Right atrium auricular region (tissue), 2 donors: ENCODE data around the gene PLEKHH2. TPM values are rescaled to one million over a fixed set of nuclear protein-coding genes. Genes with fewer than 3 reads are reported as not detected.

Source experiments
- DNase-seq: peaks from one replicate; pipeline ENCODE4 v3.0.0-alpha.2; 2019; ENCODE audit warnings: low spot score
- H3K27ac ChIP-seq, 2 donors: fragments of 200-600 bp; sonication (generic); 1 replicate in 1 of 2; 2 replicates in 1 of 2; pipeline ENCODE4 v1.5.1; 2016 to 2019
- H3K27me3 ChIP-seq, 2 donors: fragments of 200-600 bp; sonication (generic); one replicate each; pipeline versions ENCODE4 v1.5.1 to v1.6.0; 2017 to 2019
- H3K36me3 ChIP-seq: fragments of 200-600 bp; sonication (generic); one replicate; pipeline ENCODE4 v1.5.1; 2016
- H3K4me1 ChIP-seq, 2 donors: fragments of 200-600 bp; sonication (generic); one replicate each; pipeline versions ENCODE4 v1.5.1 to v1.6.0; 2017 to 2019
- H3K4me3 ChIP-seq, 2 donors: fragments of 200-600 bp; sonication (generic); 1 replicate in 1 of 2; 2 replicates in 1 of 2; pipeline ENCODE4 v1.5.1; 2017 to 2019; ENCODE audit warnings: mild to moderate bottlenecking in 1 of 2, moderate library complexity in 1 of 2
- H3K9me3 ChIP-seq, 2 donors: fragments of 200-600 bp; sonication (generic); one replicate each; pipeline ENCODE4 v1.5.1; 2019
- CTCF ChIP-seq, 2 donors: fragments of 200-600 bp; sonication (generic); IDR thresholded peaks; one replicate each; pipeline ENCODE4 v1.5.1; 2019; ENCODE audit warnings: antibody characterized with exemption in 2 of 2
- total RNA-seq, 2 donors: library from RNA; depleted of rRNA; stranded (reverse); fragments of >200 nt; gene quantifications; one replicate each; pipeline ENCODE4 v1.1.0, GENCODE V29; 2016

Gene PLEKHH2
- total RNA-seq, 2 donors from 2014 or later, result 4.7 to 4.8 TPM

GRCh38 chr2:43727634-43728014 is 90.6 kb downstream of the PLEKHH2 start:
- no peak overlapping the region for H3K27ac ChIP-seq
- no peak overlapping the region for H3K4me3 ChIP-seq
- no peak for DNase-seq
- H3K36me3 ChIP-seq, result no peaks in the 10 kb centered on the region
- TF ChIP-seq CTCF (IDR thresholded peaks at IDR 0.05), result no peak
- peaks cover 0 to 16% of the 10 kb centered on the region in 2 donors for H3K4me1 ChIP-seq
- no peaks in the 10 kb centered on the region for H3K27me3 ChIP-seq
- H3K9me3 ChIP-seq, result no peaks in the 10 kb centered on the region

- Histone ChIP-seq H3K27ac (no peak overlapping the region), H3K36me3 (no peaks in the 10 kb centered on the region), H3K4me3 (no peak overlapping the region), H3K4me1 (peaks cover 0 to 9% of the 10 kb centered on the region in 2 donors), H3K9me3 (no peaks in the 10 kb centered on the region), H3K27me3 (no peaks in the 10 kb centered on the region)
- no peak for TF ChIP-seq CTCF (IDR thresholded peaks at IDR 0.05)
- DNase-seq, result no peak
These were observed 92.6 kb downstream of the PLEKHH2 start for GRCh38 chr2:43729491-43730174.

- DNase-seq, result no peak
- no peaks in the 10 kb centered on the region for H3K9me3 ChIP-seq
- no peaks in the 10 kb centered on the region for H3K36me3 ChIP-seq
- no peaks in the 10 kb centered on the region for H3K27me3 ChIP-seq
- H3K27ac ChIP-seq, result no peak overlapping the region
- no peak for TF ChIP-seq CTCF (IDR thresholded peaks at IDR 0.05)
- no peak overlapping the region for H3K4me3 ChIP-seq
- H3K4me1 ChIP-seq, result no peaks in the 10 kb centered on the region
These were observed 94.2 kb downstream of the PLEKHH2 start for GRCh38 chr2:43731211-43731610.

GRCh38 chr2:43736637-43737036 is 99.6 kb downstream of the PLEKHH2 start:
- Histone ChIP-seq H3K4me1 (no peaks in the 10 kb centered on the region), H3K27me3 (no peaks in the 10 kb centered on the region), H3K27ac (no peak overlapping the region), H3K9me3 (no peaks in the 10 kb centered on the region), H3K4me3 (no peak overlapping the region), H3K36me3 (no peaks in the 10 kb centered on the region)
- no peak for TF ChIP-seq CTCF (IDR thresholded peaks at IDR 0.05)
- no peak for DNase-seq

- Histone ChIP-seq H3K4me3 (no peak overlapping the region), H3K27ac (no peak overlapping the region), H3K36me3 (no peaks in the 10 kb centered on the region), H3K27me3 (no peaks in the 10 kb centered on the region), H3K9me3 (no peaks in the 10 kb centered on the region), H3K4me1 (no peaks in the 10 kb centered on the region)
- no peak for DNase-seq
- no peak for TF ChIP-seq CTCF (IDR thresholded peaks at IDR 0.05)
These were observed 100.2 kb downstream of the PLEKHH2 start for GRCh38 chr2:43737097-43737854.
